Cardiac muscle cell (in vitro differentiated cells and primary cell): ENCODE data around the gene CDC42SE2. TPM values are rescaled to one million over a fixed set of nuclear protein-coding genes. Genes with fewer than 3 reads are reported as not detected.
"Not testable (repeated sequence)": the region's sequence is repeated elsewhere in the genome, so short reads cannot be mapped to it uniquely, and the experiment has no call there.

Experiments used
- DNase-seq, 2 donors: peaks; one replicate each; pipeline versions ENCODE4 v3.0.0 to v3.0.0-alpha.2; 2010 to 2017; ENCODE audit warnings: low read depth in 1 of 2, low spot score in 1 of 2
- H3K27ac ChIP-seq: fragments of 200-600 bp; sonication (generic); 2 replicates; pipeline ENCODE4 v1.5.1; 2016
- H3K27me3 ChIP-seq: fragments of 200-600 bp; sonication (generic); 2 replicates; pipeline ENCODE4 v1.6.0; 2016; ENCODE audit warnings: control low read depth
- H3K36me3 ChIP-seq: fragments of 200-600 bp; sonication (generic); 2 replicates; pipeline ENCODE4 v1.5.1; 2016; ENCODE audit warnings: control low read depth
- H3K4me1 ChIP-seq: fragments of 200-600 bp; sonication (generic); 2 replicates; pipeline ENCODE4 v1.8.1; 2017; ENCODE audit warnings: low read depth, mild to moderate bottlenecking, mixed run types
- H3K4me3 ChIP-seq: fragments of 200-600 bp; sonication (generic); 2 replicates; pipeline ENCODE4 v1.5.1; 2016; ENCODE audit warnings: mild to moderate bottlenecking
- H3K9me3 ChIP-seq: fragments of 200-600 bp; sonication (generic); 2 replicates; pipeline ENCODE4 v1.5.1; 2017; ENCODE audit warnings: low read depth, mild to moderate bottlenecking, control low read depth
- CTCF ChIP-seq: IDR thresholded peaks from 2 replicates; pipeline ENCODE4 v1.5.1; 2012; ENCODE audit warnings: low read depth, mild to moderate bottlenecking, low read length
- polyA plus RNA-seq: library from polyadenylated mRNA; unstranded; fragments of >200 nt; fragmentation: Nextera tagmentation; extraction: Ambion mirVana; gene quantifications from 2 replicates; pipeline ENCODE4 v1.2.1, GENCODE V29; 2016
- total RNA-seq: library from RNA; depleted of rRNA; stranded (reverse); fragments of >200 nt; gene quantifications from 2 replicates; pipeline ENCODE4 v1.2.3, GENCODE V29; 2016

CDC42SE2 gene
- total and polyA plus RNA-seq, 2 experiments from 2014 or later = 15.2 to 24.1 TPM

DNA sequence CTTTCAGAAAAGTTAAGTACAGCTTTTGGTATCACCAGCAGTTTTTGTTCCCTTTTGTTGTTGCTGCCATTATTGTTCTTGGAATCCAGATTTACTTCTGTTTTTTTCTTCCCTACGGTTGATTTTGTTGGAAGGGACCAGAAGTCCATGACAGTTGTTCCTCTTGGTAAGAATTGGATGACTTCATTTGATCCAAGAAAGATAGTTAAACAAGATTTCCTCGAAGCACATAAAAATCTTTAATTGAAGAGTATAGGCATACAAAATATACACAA, 65.4 kb downstream of the CDC42SE2 start:
- no peaks in the 10 kb centered on the region for H3K27me3 ChIP-seq
- no peak for DNase-seq
- H3K36me3 ChIP-seq = no peaks in the 10 kb centered on the region
- no peaks in the 10 kb centered on the region for H3K4me1 ChIP-seq
- H3K27ac ChIP-seq = no peak overlapping the region
- TF ChIP-seq CTCF = no peak
- no peaks in the 10 kb centered on the region for H3K9me3 ChIP-seq
- no peak overlapping the region for H3K4me3 ChIP-seq

DNA sequence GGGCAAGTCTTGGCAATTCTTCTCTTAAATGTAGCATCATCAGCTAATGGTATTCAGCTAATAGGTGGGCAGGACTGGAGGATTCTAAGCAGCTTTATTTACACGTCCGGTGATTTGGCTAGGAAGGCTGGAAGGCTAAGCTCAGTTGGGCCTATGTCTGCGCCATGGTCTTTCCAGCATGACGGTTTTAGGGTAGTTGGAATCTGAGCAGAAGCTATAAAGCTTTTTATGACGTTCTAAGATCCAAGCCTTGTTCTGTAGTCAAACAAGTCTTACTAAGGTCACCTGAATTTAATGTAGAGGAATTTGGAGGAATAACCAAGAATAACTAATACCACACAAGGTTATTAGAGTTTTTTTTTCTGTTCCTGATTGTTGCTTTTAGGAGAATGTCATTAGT, 66.2 kb downstream of the CDC42SE2 start:
- Histone ChIP-seq H3K4me3 (no peak overlapping the region), H3K27ac (no peak overlapping the region), H3K4me1 (no peaks in the 10 kb centered on the region), H3K36me3 (no peaks in the 10 kb centered on the region), H3K9me3 (no peaks in the 10 kb centered on the region), H3K27me3 (no peaks in the 10 kb centered on the region)
- no peak for TF ChIP-seq CTCF
- DNase-seq = no peak

- not testable (repeated sequence) for H3K27ac ChIP-seq, H3K9me3 ChIP-seq, H3K27me3 ChIP-seq, H3K4me1 ChIP-seq, DNase-seq, H3K36me3 ChIP-seq, H3K4me3 ChIP-seq
Observed at GRCh38 chr5:131335756-131336155, 71.9 kb downstream of the CDC42SE2 start.

GRCh38 chr5:131336801-131337200, 72.9 kb downstream of the CDC42SE2 start:
- not testable (repeated sequence) for H3K36me3 ChIP-seq, H3K9me3 ChIP-seq, H3K4me3 ChIP-seq, H3K4me1 ChIP-seq, H3K27ac ChIP-seq, DNase-seq, H3K27me3 ChIP-seq

DNA sequence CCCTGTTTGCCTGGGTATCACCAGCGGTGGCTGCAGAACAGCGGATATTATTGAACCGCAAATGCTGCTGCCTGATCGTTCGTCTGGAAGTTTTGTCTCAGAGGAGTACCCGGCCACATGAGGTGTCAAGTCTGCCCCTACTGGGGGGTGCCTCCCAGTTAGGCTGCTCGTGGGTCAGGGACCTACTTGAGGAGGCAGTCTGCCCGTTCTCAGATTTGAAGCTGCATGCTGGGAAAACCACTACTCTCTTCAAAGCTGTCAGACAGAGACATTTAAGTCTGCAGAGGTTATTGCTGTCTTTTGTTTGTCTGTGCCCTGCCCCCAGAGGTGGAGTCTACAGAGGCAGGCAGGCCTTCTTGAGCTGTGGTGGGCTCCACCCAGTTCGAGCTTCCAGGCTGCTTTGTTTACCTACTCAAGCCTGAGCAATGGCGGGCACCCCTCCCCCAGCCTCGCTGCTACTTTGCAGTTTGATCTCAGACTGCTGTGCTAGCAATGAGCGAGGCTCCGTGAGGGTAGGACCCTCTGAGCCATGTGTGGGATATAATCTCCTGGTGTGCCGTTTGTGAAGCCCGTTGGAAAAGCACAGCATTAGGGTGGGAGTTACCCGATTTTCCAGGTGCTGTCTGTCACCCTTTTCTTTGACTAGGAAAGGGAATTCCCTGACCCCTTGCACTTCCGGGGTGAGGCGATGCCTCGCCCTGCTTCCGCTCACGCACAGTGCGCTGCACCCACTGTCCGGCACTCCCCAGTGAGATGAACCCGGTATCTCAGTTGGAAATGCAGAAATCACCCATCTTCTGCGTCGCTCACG, 73.6 kb downstream of the CDC42SE2 start:
- H3K27ac ChIP-seq, H3K4me3 ChIP-seq, H3K36me3 ChIP-seq, H3K27me3 ChIP-seq, H3K4me1 ChIP-seq, H3K9me3 ChIP-seq, DNase-seq: not testable (repeated sequence)

- no peak overlapping the region for H3K4me3 ChIP-seq
- TF ChIP-seq CTCF = no peak
- H3K36me3 ChIP-seq = no peaks in the 10 kb centered on the region
- H3K4me1 ChIP-seq = no peaks in the 10 kb centered on the region
- no peaks in the 10 kb centered on the region for H3K27me3 ChIP-seq
- DNase-seq = no peak
- H3K27ac ChIP-seq = no peak overlapping the region
- H3K9me3 ChIP-seq = peaks cover 3% of the 10 kb centered on the region
Observed at GRCh38 chr5:131338051-131338453, 74.2 kb downstream of the CDC42SE2 start.

- not testable (repeated sequence) for H3K27me3 ChIP-seq, H3K36me3 ChIP-seq, H3K4me1 ChIP-seq, H3K27ac ChIP-seq, DNase-seq, H3K4me3 ChIP-seq, H3K9me3 ChIP-seq
Observed at GRCh38 chr5:131344288-131344687, 80.4 kb downstream of the CDC42SE2 start.

- not testable (repeated sequence) for DNase-seq, H3K4me1 ChIP-seq, H3K9me3 ChIP-seq, H3K27ac ChIP-seq, H3K36me3 ChIP-seq, H3K4me3 ChIP-seq, H3K27me3 ChIP-seq
Observed at GRCh38 chr5:131346204-131346603, 82.4 kb downstream of the CDC42SE2 start.
